Kidney (tissue), 14 donors: ENCODE results near the gene IGFALS. TPM values are rescaled to one million over a fixed set of nuclear protein-coding genes. Genes with fewer than 3 reads are reported as not detected.

ENCODE experiments used
- DNase-seq, 5 donors: peaks; one replicate each; pipeline ENCODE4 v3.0.0-alpha.2; 2013 to 2020
- FAIRE-seq: peaks from 2 replicates; lab custom pipeline; 2012; peaks lifted over from hg19 to GRCh38; lab: Jason Lieb, UNC
- H3K27ac ChIP-seq, 2 donors: one replicate each; pipeline ENCODE4 v1.7.0; 2013; ENCODE audit warnings: low read depth in 2 of 2, low read length in 2 of 2, inconsistent platforms in 1 of 2
- H3K27me3 ChIP-seq: one replicate; pipeline ENCODE4 v1.7.1; 2013; ENCODE audit warnings: low read length, inconsistent platforms; ENCODE audit not compliant: control insufficient read depth, insufficient read depth
- H3K36me3 ChIP-seq, 3 donors: one replicate each; pipeline versions ENCODE4 v1.7.0 to v1.7.1; 2013; ENCODE audit warnings: low read length in 3 of 3, control low read depth in 1 of 3, inconsistent platforms in 1 of 3; ENCODE audit not compliant: insufficient read depth in 3 of 3, control insufficient read depth in 2 of 3
- H3K4me1 ChIP-seq, 3 donors: one replicate each; pipeline versions ENCODE4 v1.7.0 to v1.7.1; 2013; ENCODE audit warnings: low read length in 3 of 3, inconsistent platforms in 1 of 3, low read depth in 1 of 3; ENCODE audit not compliant: control insufficient read depth in 2 of 3, insufficient read depth in 2 of 3
- H3K4me3 ChIP-seq, 3 donors: one replicate each; pipeline versions ENCODE4 v1.7.0 to v1.8.1; 2013; ENCODE audit warnings: low read length in 3 of 3, control low read depth in 1 of 3, inconsistent platforms in 1 of 3
- H3K9ac ChIP-seq, 3 donors: one replicate each; pipeline versions ENCODE4 v1.7.0 to v1.7.1; 2013; ENCODE audit warnings: low read length in 3 of 3, control low read depth in 1 of 3, inconsistent platforms in 1 of 3
- H3K9me3 ChIP-seq, 3 donors: one replicate each; pipeline versions ENCODE4 v1.7.0 to v1.7.1; 2013; ENCODE audit warnings: low read length in 3 of 3, control low read depth in 1 of 3, inconsistent platforms in 1 of 3; ENCODE audit not compliant: control insufficient read depth in 2 of 3, insufficient read depth in 1 of 3
- intact Hi-C: fragments of 100-400 bp; cut with DNase I; formaldehyde crosslinking; loops from one replicate; pipeline ENCODE4 v1.11.1; 2022
- polyA plus RNA-seq: library from polyadenylated mRNA; stranded (reverse); fragments of 350-450 nt; fragmentation: Illumina TruSeq; extraction: RNeasy Lipid Tissue Mini Kit (QIAGEN cat#74804); gene quantifications from one replicate; pipeline ENCODE4 v1.2.3, GENCODE V29; 2014; ENCODE audit warnings: low read depth, low replicate concordance; ENCODE audit not compliant: insufficient read depth
- total RNA-seq: library from RNA; stranded (reverse); fragmentation: NEBNext Ultra II Directional; extraction: Animal tissue kit (Norgen Biotek cat#: 25700); gene quantifications from one replicate; pipeline ENCODE4 v1.2.1, GENCODE V29; 2021
- TF ChIP-seq, protein P1 (sequence below): IDR thresholded peaks from 3 replicates; pipeline ENCODE4 v1.5.1; 2012; ENCODE audit warnings: mild to moderate bottlenecking, moderate library complexity, borderline replicate concordance; ENCODE audit not compliant: insufficient read depth; ENCODE audit errors: extremely low read depth
- donor health status: control.
- donor health status: control.
- donor health status: control.
- donor health status: control.
- donor health status: control.
- donor health status: DM: yes; HTN: yes; CAD: no.
- donor health status: Normal renal cell carcinoma (clear cell type).

IGFALS gene
- total and polyA plus RNA-seq, 2 donors from 2014 or later = 1.4 to 2.9 TPM

DNA sequence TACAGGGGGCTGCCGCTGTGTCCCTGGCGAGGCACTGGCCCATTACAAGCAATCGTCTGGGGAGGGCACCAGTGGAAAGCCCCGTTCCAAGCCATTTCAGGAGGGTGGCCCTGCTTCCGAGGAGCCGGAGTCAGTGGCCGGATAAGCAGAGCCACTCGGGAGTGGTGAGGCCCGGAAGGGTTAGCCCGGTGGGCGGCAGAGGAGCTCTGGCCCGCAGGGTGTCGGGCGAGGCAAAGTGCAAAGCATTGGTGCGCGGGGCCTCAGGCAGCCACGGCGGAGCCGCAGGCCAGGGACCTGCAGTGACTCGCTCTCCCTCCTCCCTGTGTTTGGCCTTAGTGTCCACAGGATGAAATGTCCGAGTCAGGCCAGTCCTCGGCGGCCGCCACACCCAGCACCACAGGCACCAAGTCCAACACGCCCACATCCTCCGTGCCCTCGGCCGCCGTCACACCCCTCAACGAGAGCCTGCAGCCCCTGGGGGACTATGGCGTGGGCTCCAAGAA lies 46.8 kb downstream of the IGFALS start:
- no peak overlapping the region for H3K4me3 ChIP-seq
- no peak overlapping the region for H3K9ac ChIP-seq
- no peak overlapping the region for H3K27ac ChIP-seq
- H3K4me1 ChIP-seq = no peaks in the 10 kb centered on the region
- H3K36me3 ChIP-seq = peaks cover 2 to 35% (median 22%) of the 10 kb centered on the region in 3 donors
- FAIRE-seq (no peak), DNase-seq (no peak)
- no peaks in the 10 kb centered on the region for H3K27me3 ChIP-seq
- intact Hi-C loops = no loop called here
- TF ChIP-seq, protein P1, sequence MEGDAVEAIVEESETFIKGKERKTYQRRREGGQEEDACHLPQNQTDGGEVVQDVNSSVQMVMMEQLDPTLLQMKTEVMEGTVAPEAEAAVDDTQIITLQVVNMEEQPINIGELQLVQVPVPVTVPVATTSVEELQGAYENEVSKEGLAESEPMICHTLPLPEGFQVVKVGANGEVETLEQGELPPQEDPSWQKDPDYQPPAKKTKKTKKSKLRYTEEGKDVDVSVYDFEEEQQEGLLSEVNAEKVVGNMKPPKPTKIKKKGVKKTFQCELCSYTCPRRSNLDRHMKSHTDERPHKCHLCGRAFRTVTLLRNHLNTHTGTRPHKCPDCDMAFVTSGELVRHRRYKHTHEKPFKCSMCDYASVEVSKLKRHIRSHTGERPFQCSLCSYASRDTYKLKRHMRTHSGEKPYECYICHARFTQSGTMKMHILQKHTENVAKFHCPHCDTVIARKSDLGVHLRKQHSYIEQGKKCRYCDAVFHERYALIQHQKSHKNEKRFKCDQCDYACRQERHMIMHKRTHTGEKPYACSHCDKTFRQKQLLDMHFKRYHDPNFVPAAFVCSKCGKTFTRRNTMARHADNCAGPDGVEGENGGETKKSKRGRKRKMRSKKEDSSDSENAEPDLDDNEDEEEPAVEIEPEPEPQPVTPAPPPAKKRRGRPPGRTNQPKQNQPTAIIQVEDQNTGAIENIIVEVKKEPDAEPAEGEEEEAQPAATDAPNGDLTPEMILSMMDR = no peak
- no peaks in the 10 kb centered on the region for H3K9me3 ChIP-seq

DNA sequence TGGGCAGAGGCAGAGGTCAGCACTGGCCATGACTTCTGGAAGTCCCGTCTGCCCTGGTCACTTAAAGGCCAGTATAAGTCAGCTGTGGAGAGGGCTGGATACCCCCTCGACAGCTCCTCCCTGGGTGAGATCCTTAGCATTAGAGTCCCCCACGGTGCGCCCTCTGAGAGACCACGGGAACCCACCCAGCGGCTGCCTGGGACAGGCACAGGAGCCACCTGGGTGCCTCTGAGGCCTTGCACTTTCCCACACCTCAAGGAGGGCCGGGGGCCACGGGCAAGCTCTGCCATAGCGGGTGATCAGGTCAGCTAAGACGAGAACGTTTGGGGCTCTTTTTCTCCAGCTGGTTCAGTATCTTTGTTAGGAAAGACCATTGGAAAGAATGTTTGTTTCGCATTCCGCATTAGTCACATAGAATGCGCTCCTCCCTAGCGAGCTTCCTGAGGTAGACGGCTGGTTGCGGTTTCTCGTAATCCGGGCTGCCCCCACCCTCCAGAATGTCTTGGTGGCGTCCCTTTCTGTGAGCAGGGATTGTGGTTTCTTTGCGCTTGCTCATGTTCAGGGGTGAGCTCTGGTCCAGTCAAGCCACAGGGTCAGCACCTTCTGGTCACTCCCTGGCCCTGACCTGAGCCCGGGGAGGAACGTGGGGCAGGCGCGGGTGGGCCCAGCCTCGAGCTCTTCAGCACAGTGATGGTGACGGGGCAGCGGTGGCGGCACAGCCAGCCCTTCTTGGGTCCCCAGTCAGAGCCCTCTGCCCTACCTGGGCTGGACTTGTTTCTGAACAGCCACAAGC lies 47.4 kb downstream of the IGFALS start:
- no peak for FAIRE-seq
- Histone ChIP-seq H3K27me3 (no peaks in the 10 kb centered on the region), H3K27ac (no peak overlapping the region), H3K36me3 (peaks cover 2 to 35% (median 21%) of the 10 kb centered on the region in 3 donors), H3K9me3 (no peaks in the 10 kb centered on the region), H3K9ac (no peak overlapping the region), H3K4me3 (no peak overlapping the region), H3K4me1 (no peaks in the 10 kb centered on the region)
- intact Hi-C loops = no loop called here
- no peak for DNase-seq
- TF ChIP-seq, protein P1 = no peak

DNA sequence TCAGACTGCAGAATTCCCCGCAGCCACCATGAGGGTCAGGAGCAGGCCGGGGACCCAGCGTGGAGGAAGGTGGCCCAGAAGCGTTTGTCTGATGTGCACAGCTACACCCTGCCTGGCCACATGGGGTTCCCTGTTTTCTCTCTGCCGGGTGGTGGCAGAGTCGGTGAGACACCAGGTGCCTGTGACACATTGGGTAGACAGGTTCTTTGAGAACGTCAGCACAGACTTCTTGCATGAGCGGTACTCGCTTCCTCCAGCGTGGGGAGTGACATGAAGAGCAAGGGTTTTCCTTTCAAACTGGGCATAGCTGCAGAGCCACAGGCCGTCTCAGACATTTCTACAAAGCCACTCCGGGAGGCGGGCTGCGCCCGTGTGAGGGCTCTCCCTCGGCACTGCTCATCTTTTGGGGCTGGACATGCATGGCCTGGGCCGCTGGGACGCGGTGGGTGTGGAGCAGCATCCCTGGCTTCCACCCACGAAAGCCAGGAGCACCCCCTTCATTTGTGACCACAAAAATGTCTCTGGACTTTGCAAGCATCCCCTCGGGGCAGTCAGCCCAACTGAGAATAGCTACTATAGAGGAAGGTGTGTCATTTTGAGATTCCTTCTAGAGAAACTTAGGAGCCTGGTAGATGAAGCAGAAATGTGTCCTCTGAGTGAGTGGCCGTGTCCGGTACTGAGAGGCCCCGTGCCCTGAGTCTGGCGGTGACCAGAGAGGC lies 48.2 kb downstream of the IGFALS start:
- Histone ChIP-seq H3K36me3 (peaks cover 2 to 35% (median 24%) of the 10 kb centered on the region in 3 donors), H3K27ac (no peak overlapping the region), H3K9ac (no peak overlapping the region), H3K9me3 (no peaks in the 10 kb centered on the region), H3K4me1 (no peaks in the 10 kb centered on the region), H3K4me3 (no peak overlapping the region), H3K27me3 (no peaks in the 10 kb centered on the region)
- intact Hi-C loops = no loop called here
- DNase-seq (no peak), FAIRE-seq (no peak)
- TF ChIP-seq, protein P1 = no peak
